Nephron (organoid): ENCODE data around the gene RAB12.

ENCODE experiments used
- H3K27ac Mint-ChIP-seq, 3 experiments: 2 replicates each; pipeline ENCODE4 v1.8.0; 2020; ENCODE audit warnings: mixed read lengths in 3 of 3, mild to moderate bottlenecking in 2 of 3, moderate library complexity in 1 of 3
- H3K27me3 Mint-ChIP-seq: 2 replicates; pipeline ENCODE4 v1.8.0; 2021; ENCODE audit warnings: low read depth, mild to moderate bottlenecking, moderate library complexity, mixed read lengths
- H3K36me3 Mint-ChIP-seq: 2 replicates; pipeline ENCODE4 v1.8.0; 2020; ENCODE audit warnings: low read depth, mixed read lengths
- H3K4me1 Mint-ChIP-seq: 2 replicates; pipeline ENCODE4 v1.8.0; 2020; ENCODE audit warnings: mixed read lengths
- H3K4me3 Mint-ChIP-seq, 3 experiments: 2 replicates each; pipeline ENCODE4 v1.8.0; 2020; ENCODE audit warnings: mild to moderate bottlenecking in 3 of 3, mixed read lengths in 3 of 3, moderate library complexity in 2 of 3
- H3K9me3 Mint-ChIP-seq: 2 replicates; pipeline ENCODE4 v1.8.0; 2020; ENCODE audit warnings: mixed read lengths
- CTCF ChIP-seq, 3 experiments: fragments of 200-600 bp; sonication (generic); IDR thresholded peaks; one replicate each; pipeline ENCODE4 v1.5.0; 2021; ENCODE audit warnings: antibody characterized with exemption in 3 of 3; ENCODE audit not compliant: unreplicated experiment in 3 of 3

RAB12 gene

GRCh38 chr18:8661754-8662559 is 52.7 kb downstream of the RAB12 start:
- H3K4me3 Mint-ChIP-seq: no peak overlapping the region
- no peak for TF ChIP-seq CTCF (IDR thresholded peaks at IDR 0.05; ENCODE audit: unreplicated experiment in 3 of 3)
- H3K27ac Mint-ChIP-seq: peak overlapping the region in 1 of 3 experiments; percentile 37
- H3K4me1 Mint-ChIP-seq: peaks cover 13% of the 10 kb centered on the region
- no peaks in the 10 kb centered on the region for H3K9me3 Mint-ChIP-seq
- no peaks in the 10 kb centered on the region for H3K36me3 Mint-ChIP-seq
- H3K27me3 Mint-ChIP-seq: peaks cover 16% of the 10 kb centered on the region

- peaks cover 16% of the 10 kb centered on the region for H3K27me3 Mint-ChIP-seq
- TF ChIP-seq CTCF (IDR thresholded peaks at IDR 0.05; ENCODE audit: unreplicated experiment in 3 of 3): no peak
- H3K4me3 Mint-ChIP-seq: no peak overlapping the region
Measured at GRCh38 chr18:8662560-8663255, 53.5 kb downstream of the RAB12 start.

GRCh38 chr18:8667846-8668245 is 58.6 kb downstream of the RAB12 start:
- Mint-ChIP-seq H3K27ac (no peak overlapping the region), H3K36me3 (no peaks in the 10 kb centered on the region), H3K4me3 (no peak overlapping the region), H3K4me1 (no peaks in the 10 kb centered on the region), H3K27me3 (peaks cover 11% of the 10 kb centered on the region), H3K9me3 (no peaks in the 10 kb centered on the region)
- no peak for TF ChIP-seq CTCF (IDR thresholded peaks at IDR 0.05; ENCODE audit: unreplicated experiment in 3 of 3)

More at GRCh38 chr18:8662560-8663255, 53.5 kb downstream of the RAB12 start:
- H3K4me1 Mint-ChIP-seq: peaks cover 6% of the 10 kb centered on the region
- no peaks in the 10 kb centered on the region for H3K36me3 Mint-ChIP-seq
- no peaks in the 10 kb centered on the region for H3K9me3 Mint-ChIP-seq
- H3K27ac Mint-ChIP-seq: no peak overlapping the region

GRCh38 chr18:8668381-8668780 is 59.1 kb downstream of the RAB12 start:
- Mint-ChIP-seq H3K36me3 (no peaks in the 10 kb centered on the region), H3K4me1 (no peaks in the 10 kb centered on the region), H3K9me3 (no peaks in the 10 kb centered on the region), H3K27me3 (peaks cover 6% of the 10 kb centered on the region), H3K27ac (no peak overlapping the region), H3K4me3 (no peak overlapping the region)
- no peak for TF ChIP-seq CTCF (IDR thresholded peaks at IDR 0.05; ENCODE audit: unreplicated experiment in 3 of 3)

GRCh38 chr18:8669571-8669970 is 60.3 kb downstream of the RAB12 start:
- Mint-ChIP-seq H3K9me3 (no peaks in the 10 kb centered on the region), H3K27ac (no peak overlapping the region), H3K27me3 (no peaks in the 10 kb centered on the region), H3K36me3 (no peaks in the 10 kb centered on the region), H3K4me3 (no peak overlapping the region), H3K4me1 (no peaks in the 10 kb centered on the region)
- TF ChIP-seq CTCF (IDR thresholded peaks at IDR 0.05; ENCODE audit: unreplicated experiment in 3 of 3): no peak
